Measurements from ENCODE around the gene TRPM5. TPM values are rescaled to one million over a fixed set of nuclear protein-coding genes. Genes with fewer than 3 reads are reported as not detected.

TRPM5 gene
- total RNA-seq, 1 experiment from 2014 or later, result not detected

DNA sequence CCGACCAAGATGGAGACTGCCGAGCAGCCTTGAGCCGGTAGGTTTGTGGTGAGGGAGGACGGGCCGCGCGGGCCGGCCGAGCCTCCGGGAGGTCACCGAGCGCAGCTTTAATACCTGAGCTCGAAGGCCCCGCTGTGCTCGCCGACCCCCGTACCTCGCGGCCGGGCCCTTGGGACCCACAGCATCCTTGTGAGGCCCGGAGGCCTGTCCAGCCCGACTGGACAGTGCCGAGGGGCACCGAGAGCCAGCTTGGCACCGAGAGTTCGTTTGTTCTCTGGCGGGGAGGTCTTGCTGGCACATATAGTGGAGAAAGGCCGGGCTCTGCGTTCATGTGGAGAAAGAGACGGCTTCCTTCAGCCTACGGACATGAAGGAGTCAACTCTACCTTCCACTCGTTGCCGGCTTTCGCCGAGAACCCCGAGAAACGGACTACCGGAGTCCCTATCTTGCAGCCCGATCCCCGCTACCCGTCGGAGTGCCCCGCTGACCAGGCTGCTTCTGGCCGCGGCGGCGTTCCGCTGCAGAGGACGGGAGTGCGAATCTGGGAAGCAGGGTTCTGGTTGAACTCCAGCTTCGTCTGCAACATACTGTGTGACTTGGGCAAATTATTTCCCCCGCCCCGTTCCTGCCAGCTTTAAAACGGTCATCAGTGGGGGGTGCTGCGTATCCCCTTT lies 43.4 kb downstream of the TRPM5 start:
- H3K4me3 ChIP-seq, result peak overlapping the region; percentile 74
- H3K4me1 ChIP-seq (replicated peaks), result peaks cover 25% of the 10 kb centered on the region
- peaks cover 90% of the 10 kb centered on the region for H3K36me3 ChIP-seq
- no peak for DNase-seq (ENCODE audit: low read depth in 1 of 2, low spot score in 2 of 2)
- H3K27me3 ChIP-seq (replicated peaks), result no peaks in the 10 kb centered on the region
- peak overlapping the region; percentile 55 for H3K27ac ChIP-seq
- no peaks in the 10 kb centered on the region for H3K9me3 ChIP-seq (replicated peaks)

GRCh38 chr11:2400069-2400761 lies 44.1 kb downstream of the TRPM5 start, which contains the start of gene TSSC4:
Gene TSSC4, plus strand, starts transcription at chr11:2400750. Its CDS starts 1,884 bp downstream, at chr11:2402634.
- Histone ChIP-seq H3K27ac (peak within 1 kb of the TSS; percentile 93), H3K9me3 (replicated peaks) (no peaks in the 10 kb centered on the region), H3K27me3 (replicated peaks) (no peaks in the 10 kb centered on the region), H3K4me1 (replicated peaks) (peaks cover 25% of the 10 kb centered on the region), H3K36me3 (peaks cover 90% of the 10 kb centered on the region), H3K4me3 (peak within 1 kb of the TSS; percentile 74)
- peak; percentile 100 for DNase-seq (ENCODE audit: low read depth in 1 of 2, low spot score in 2 of 2)

DNA sequence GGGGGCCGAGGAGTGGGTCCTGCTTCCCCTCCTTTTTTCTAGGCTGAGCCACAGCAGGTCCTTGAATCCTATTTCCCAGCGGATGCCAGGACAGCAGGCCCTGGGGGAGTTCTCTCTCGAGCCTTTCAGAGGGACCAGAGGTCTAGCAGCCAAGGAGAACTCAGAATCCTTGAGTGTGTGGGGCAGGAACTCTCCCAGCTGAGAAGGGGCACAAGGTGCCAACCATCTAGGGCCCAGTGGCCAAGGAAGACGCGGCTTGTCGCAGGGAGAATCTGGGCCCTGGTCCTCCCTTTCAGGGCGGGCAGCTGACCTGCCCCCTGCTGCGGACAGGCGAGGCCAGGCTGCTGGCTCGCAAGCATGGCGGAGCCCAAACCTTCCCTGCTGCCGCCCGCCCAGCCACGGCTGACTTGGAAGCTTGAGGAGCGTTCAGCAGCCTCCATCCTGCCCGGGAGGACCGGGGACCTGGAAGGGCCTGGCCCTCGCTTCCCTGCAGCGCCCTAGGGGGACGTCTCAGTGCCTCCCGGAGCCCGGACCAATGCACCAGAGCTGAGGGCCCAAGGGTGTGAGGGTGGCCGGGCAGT lies 44.7 kb downstream of the TRPM5 start:
- Histone ChIP-seq H3K27ac (peak overlapping the region; percentile 93), H3K4me1 (replicated peaks) (peaks cover 25% of the 10 kb centered on the region), H3K36me3 (peaks cover 89% of the 10 kb centered on the region), H3K27me3 (replicated peaks) (no peaks in the 10 kb centered on the region), H3K9me3 (replicated peaks) (no peaks in the 10 kb centered on the region), H3K4me3 (peak overlapping the region; percentile 74)
- no peak for DNase-seq (ENCODE audit: low read depth in 1 of 2, low spot score in 2 of 2)

- peaks cover 89% of the 10 kb centered on the region for H3K36me3 ChIP-seq
- H3K27ac ChIP-seq, result peak overlapping the region; percentile 93
- H3K4me3 ChIP-seq, result peak overlapping the region; percentile 74
- H3K9me3 ChIP-seq (replicated peaks), result no peaks in the 10 kb centered on the region
- H3K4me1 ChIP-seq (replicated peaks), result peaks cover 25% of the 10 kb centered on the region
- H3K27me3 ChIP-seq (replicated peaks), result no peaks in the 10 kb centered on the region
- no peak for DNase-seq (ENCODE audit: low read depth in 1 of 2, low spot score in 2 of 2)
These were observed 45.5 kb downstream of the TRPM5 start for GRCh38 chr11:2398664-2399355.

GRCh38 chr11:2397005-2397404 lies 47.3 kb downstream of the TRPM5 start:
- peaks cover 89% of the 10 kb centered on the region for H3K36me3 ChIP-seq
- H3K27ac ChIP-seq, result no peak overlapping the region

DNA sequence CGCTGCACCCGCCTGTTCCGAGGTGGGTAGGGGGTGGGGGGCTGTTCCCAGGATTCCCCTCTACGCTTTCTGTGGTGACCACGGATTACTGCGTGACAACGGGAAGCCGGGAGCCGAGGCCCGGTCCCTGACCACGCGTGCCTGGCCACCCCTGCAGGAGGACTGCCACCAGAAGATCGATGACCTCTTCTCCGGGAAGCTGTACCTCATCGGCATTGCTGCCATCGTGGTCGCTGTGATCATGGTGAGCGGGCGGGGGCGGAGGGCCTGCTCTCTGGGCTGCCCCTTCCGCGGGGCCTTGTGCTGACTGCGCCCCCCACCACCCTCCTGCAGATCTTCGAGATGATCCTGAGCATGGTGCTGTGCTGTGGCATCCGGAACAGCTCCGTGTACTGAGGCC lies 47.8 kb downstream of the TRPM5 start:
- Histone ChIP-seq H3K36me3 (peaks cover 89% of the 10 kb centered on the region), H3K4me3 (no peak overlapping the region), H3K27ac (no peak overlapping the region), H3K9me3 (replicated peaks) (no peaks in the 10 kb centered on the region), H3K4me1 (replicated peaks) (peaks cover 17% of the 10 kb centered on the region), H3K27me3 (replicated peaks) (no peaks in the 10 kb centered on the region)
- DNase-seq (ENCODE audit: low read depth in 1 of 2, low spot score in 2 of 2), result no peak

More at GRCh38 chr11:2397005-2397404, 47.3 kb downstream of the TRPM5 start:
- no peak overlapping the region for H3K4me3 ChIP-seq
- DNase-seq (ENCODE audit: low read depth in 1 of 2, low spot score in 2 of 2), result no peak
- no peaks in the 10 kb centered on the region for H3K27me3 ChIP-seq (replicated peaks)
- H3K4me1 ChIP-seq (replicated peaks), result peaks cover 22% of the 10 kb centered on the region
- no peaks in the 10 kb centered on the region for H3K9me3 ChIP-seq (replicated peaks)

GRCh38 chr11:2395856-2396255 lies 48.5 kb downstream of the TRPM5 start:
- Histone ChIP-seq H3K4me1 (replicated peaks) (peaks cover 21% of the 10 kb centered on the region), H3K27me3 (replicated peaks) (no peaks in the 10 kb centered on the region), H3K27ac (no peak overlapping the region), H3K9me3 (replicated peaks) (no peaks in the 10 kb centered on the region), H3K36me3 (peaks cover 90% of the 10 kb centered on the region), H3K4me3 (no peak overlapping the region)
- DNase-seq (ENCODE audit: low read depth in 1 of 2, low spot score in 2 of 2), result no peak

DNA sequence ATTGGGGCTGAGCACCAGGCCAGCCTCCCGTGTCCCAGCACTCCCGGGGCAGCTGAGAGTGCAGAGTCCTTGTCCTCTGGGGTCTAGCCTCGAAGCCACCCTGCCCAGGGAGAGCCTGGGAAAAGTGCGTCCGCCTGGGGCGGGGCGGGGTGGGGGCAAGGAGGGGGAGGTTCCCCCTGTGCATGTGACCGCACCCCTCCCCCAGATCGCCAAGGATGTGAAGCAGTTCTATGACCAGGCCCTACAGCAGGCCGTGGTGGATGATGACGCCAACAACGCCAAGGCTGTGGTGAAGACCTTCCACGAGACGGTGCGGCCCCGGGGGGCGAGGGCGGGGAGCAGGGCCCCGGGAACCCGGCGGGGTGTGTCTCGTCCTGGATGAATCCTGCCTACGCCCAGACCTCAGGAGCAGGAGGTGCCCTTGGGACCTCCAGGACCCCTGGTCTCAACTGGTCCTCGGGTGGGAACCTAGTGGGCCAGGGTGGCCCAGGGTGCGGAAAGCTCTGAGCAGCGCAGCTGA lies 49.0 kb downstream of the TRPM5 start:
- Histone ChIP-seq H3K9me3 (replicated peaks) (no peaks in the 10 kb centered on the region), H3K27ac (no peak overlapping the region), H3K36me3 (peaks cover 91% of the 10 kb centered on the region), H3K4me1 (replicated peaks) (peaks cover 27% of the 10 kb centered on the region), H3K27me3 (replicated peaks) (no peaks in the 10 kb centered on the region), H3K4me3 (no peak overlapping the region)
- DNase-seq (ENCODE audit: low read depth in 1 of 2, low spot score in 2 of 2), result no peak

DNA sequence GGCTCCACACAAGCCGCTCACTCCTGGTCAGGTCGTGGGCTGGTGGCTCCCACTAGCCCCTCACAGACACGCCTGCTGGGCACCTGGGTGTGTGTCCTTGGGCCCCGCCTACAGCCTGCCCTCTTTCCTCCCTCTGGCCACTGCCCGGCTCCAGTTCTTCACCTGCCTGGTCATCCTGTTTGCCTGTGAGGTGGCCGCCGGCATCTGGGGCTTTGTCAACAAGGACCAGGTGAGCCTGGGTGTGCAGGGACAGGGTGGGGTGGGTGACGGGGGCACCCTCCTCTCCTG lies 49.6 kb downstream of the TRPM5 start:
- Histone ChIP-seq H3K4me1 (replicated peaks) (peaks cover 29% of the 10 kb centered on the region), H3K36me3 (peaks cover 93% of the 10 kb centered on the region), H3K4me3 (no peak overlapping the region), H3K27me3 (replicated peaks) (no peaks in the 10 kb centered on the region), H3K27ac (no peak overlapping the region), H3K9me3 (replicated peaks) (no peaks in the 10 kb centered on the region)
- DNase-seq (ENCODE audit: low read depth in 1 of 2, low spot score in 2 of 2), result no peak

Other genes with a start within 250 kb of the TRPM5 start
- gene ASCL2, start 173.9 kb downstream of the TRPM5 start, total RNA-seq (2014; rRNA removed; shearing (Covaris generic)), result not detected in 2 replicates
- gene C11orf21, start 142.6 kb downstream of the TRPM5 start, total RNA-seq (2014; rRNA removed; shearing (Covaris generic)), result 0.11 TPM in 1 of 2 replicates, not detected in the other
- 0.39 TPM in 1 of 2 replicates, not detected in the other for gene TSPAN32, start 142.5 kb downstream of the TRPM5 start, total RNA-seq (2014; rRNA removed; shearing (Covaris generic))
- 140 and 219 TPM in 2 replicates for gene CD81, start 67.2 kb downstream of the TRPM5 start, total RNA-seq (2014; rRNA removed; shearing (Covaris generic))
- gene TSSC4, start 43.8 kb downstream of the TRPM5 start, total RNA-seq (2014; rRNA removed; shearing (Covaris generic)), result 120 and 128 TPM in 2 replicates
- not detected in 2 replicates for gene KCNQ1, start 494 bp upstream of the TRPM5 start, total RNA-seq (2014; rRNA removed; shearing (Covaris generic))